Measurements from ENCODE around the gene CTTNBP2. TPM values are rescaled to one million over a fixed set of nuclear protein-coding genes. Genes with fewer than 3 reads are reported as not detected.

CTTNBP2 gene
- total RNA-seq, 1 experiment from 2014 or later = 17.6 TPM

- Histone ChIP-seq H2BK120ac (ENCODE audit: low read depth, low read length, poor library complexity, severe bottlenecking) (no peak overlapping the region), H3K4ac (ENCODE audit: low read depth, low read length) (no peak overlapping the region), H3K9me3 (ENCODE audit: control insufficient read depth, low read depth, low read length) (no peaks in the 10 kb centered on the region), H3K27ac (ENCODE audit: insufficient read length, low read depth, low read length) (no peak overlapping the region), H3T11ph (ENCODE audit: low read length) (no peak overlapping the region), H3K27me3 (ENCODE audit: insufficient read depth, low read length) (no peaks in the 10 kb centered on the region), H2BK15ac (ENCODE audit: low read depth, low read length) (no peak overlapping the region), H3K79me1 (ENCODE audit: insufficient read depth, low read depth, low read length, poor library complexity, severe bottlenecking) (no peaks in the 10 kb centered on the region), H3K79me2 (ENCODE audit: insufficient read depth, low read length) (no peaks in the 10 kb centered on the region), H4K91ac (ENCODE audit: insufficient read length, low read depth, low read length) (no peak overlapping the region), H4K20me1 (ENCODE audit: control insufficient read depth, insufficient read depth, insufficient read length) (no peaks in the 10 kb centered on the region), H3K14ac (ENCODE audit: insufficient read depth, low read length) (no peak overlapping the region), H2AFZ (ENCODE audit: low read length) (no peak overlapping the region), H3K23ac (ENCODE audit: insufficient read length, low read depth, low read length) (no peak overlapping the region), H4K5ac (ENCODE audit: insufficient read length, low read depth, low read length) (no peak overlapping the region), H2AK5ac (ENCODE audit: insufficient read length, low read length) (no peak overlapping the region), H3K4me1 (ENCODE audit: insufficient read depth, low read length) (no peaks in the 10 kb centered on the region), H3K4me2 (ENCODE audit: insufficient read depth, insufficient read length, low read length) (no peak overlapping the region), H3K56ac (ENCODE audit: insufficient read length, low read depth, low read length) (no peak overlapping the region), H3K9ac (ENCODE audit: extremely low read depth, insufficient read length, low read length) (no peak overlapping the region), H2BK5ac (ENCODE audit: insufficient read length, low read length) (no peak overlapping the region), H4K8ac (replicated peaks; ENCODE audit: insufficient read length, low read depth, low read length) (no peak overlapping the region), H3K23me2 (ENCODE audit: insufficient read length, low read depth, low read length, poor library complexity, severe bottlenecking) (no peaks in the 10 kb centered on the region), H3K18ac (ENCODE audit: insufficient read length, low read depth, low read length) (no peak overlapping the region), H2BK20ac (ENCODE audit: low read depth, low read length, poor library complexity, severe bottlenecking) (no peak overlapping the region), H2BK12ac (ENCODE audit: insufficient read length, low read depth, low read length) (no peak overlapping the region)
- H3K27ac Mint-ChIP-seq = peak overlapping the region in 1 of 3 experiments; percentile 43; a peak in 1 of 7 replicates
- peak; percentile 56 for DNase-seq
- peaks cover 7 to 53% (median 20%) of the 10 kb centered on the region in 3 experiments; a peak in 5 of 7 replicates for H3K36me3 Mint-ChIP-seq (ENCODE audit: insufficient read depth in 1 of 3, low read depth in 3 of 3)
- H3K9me3 Mint-ChIP-seq = no peaks in the 10 kb centered on the region
- no peaks in the 10 kb centered on the region for H3K27me3 Mint-ChIP-seq (ENCODE audit: low read depth)
- peaks cover 0 to 4% of the 10 kb centered on the region in 2 experiments; a peak in 2 of 4 replicates for H3K4me1 Mint-ChIP-seq
- no CpG with 5 or more reads among the region's 3 CpGs for WGBS (ENCODE audit: extremely low coverage, insufficient read length, low lambda C conversion rate)
- H3K4me3 Mint-ChIP-seq = no peak overlapping the region
- TF ChIP-seq CTCF (conservative IDR thresholded peaks at IDR 0.05) = peak; percentile 77
Measured at GRCh38 chr7:117715784-117716445, 157.3 kb downstream of the CTTNBP2 start.
